Right lobe of liver (tissue), 6 donors: ENCODE measurements around the gene SLC38A8. TPM values are rescaled to one million over a fixed set of nuclear protein-coding genes. Genes with fewer than 3 reads are reported as not detected.

Source experiments
- ATAC-seq, 4 donors: fragments of 200-7000 bp; cut with Tn5 transposase; one replicate each; pipeline ENCODE4 v1.9.1; 2020; ENCODE audit warnings: mild to moderate bottlenecking in 4 of 4, moderate library complexity in 4 of 4
- DNase-seq, 3 donors: peaks; one replicate each; pipeline ENCODE4 v3.0.0-alpha.2; 2020
- H3K27ac ChIP-seq, 3 donors: fragments of 200-600 bp; one replicate each; pipeline ENCODE4 v1.8.0; 2022
- H3K27me3 ChIP-seq, 2 donors: fragments of 200-600 bp; one replicate each; pipeline ENCODE4 v1.8.0; 2022
- H3K36me3 ChIP-seq, 4 donors: fragments of 200-600 bp; sonication (generic) in 1 of 4; one replicate each; pipeline versions ENCODE4 v1.5.1 to v1.8.0; 2017 to 2022; ENCODE audit warnings: control low read depth in 1 of 4
- H3K4me1 ChIP-seq, 4 donors: fragments of 200-600 bp; sonication (generic) in 1 of 4; one replicate each; pipeline versions ENCODE4 v1.5.1 to v1.8.0; 2017 to 2022; ENCODE audit warnings: control low read depth in 1 of 4
- H3K4me3 ChIP-seq, 3 donors: fragments of 200-600 bp; one replicate each; pipeline ENCODE4 v1.8.0; 2022
- H3K9me3 ChIP-seq, 4 donors: fragments of 200-600 bp; sonication (generic) in 1 of 4; one replicate each; pipeline versions ENCODE4 v1.5.1 to v1.8.0; 2017 to 2022; ENCODE audit warnings: control low read depth in 1 of 4
- POLR2A ChIP-seq: fragments of 450-650 bp; IDR thresholded peaks from one replicate; pipeline ENCODE4 v1.6.1; 2017; ENCODE audit warnings: antibody characterized with exemption, mild to moderate bottlenecking
- WGBS: methylation state at CpG from one replicate; pipeline ENCODE4 v1.1.6; 2018; ENCODE audit warnings: low coverage, low lambda C conversion rate; ENCODE audit not compliant: insufficient coverage; ENCODE audit errors: missing lambda C conversion rate; 5-methylcytosine and 5-hydroxymethylcytosine counted together
- intact Hi-C, 2 donors: fragments of 100-400 bp; cut with DNase I; formaldehyde crosslinking; loops; one replicate each; pipeline versions ENCODE4 v1.11.2 to v1.14.1; 2022
- total RNA-seq, 6 experiments: library from RNA; depleted of rRNA in 2 of 6; stranded (reverse); fragments of >200 nt in 2 of 6; fragmentation: NEBNext Ultra II Directional in 3 of 6; extraction: Animal tissue kit (Norgen Biotek cat#: 25700) in 3 of 6; gene quantifications; one replicate each; pipeline versions ENCODE4 v1.1.0 to v1.2.4, GENCODE V29; 2016 to 2023
- TF ChIP-seq, protein P1 (sequence below), 4 donors: fragments of 200-600 bp in 3 of 4; fragments of 450-650 bp in 1 of 4; IDR thresholded peaks; one replicate each; pipeline versions ENCODE4 v1.5.1 to v1.8.0; 2016 to 2022; ENCODE audit warnings: antibody characterized with exemption in 4 of 4, mild to moderate bottlenecking in 2 of 4
- donor health status: DM: no; HTN: yes; CAD: no.
- donor health status: DM: no; HTN: no; CAD: no.
- donor health status: DM: no; HTN: no; CAD: no.
- donor health status: DM: no; HTN: yes; CAD: no.
- donor health status: DM: no; HTN: yes; CAD: no.

Gene SLC38A8
- total RNA-seq, 6 experiments from 2014 or later: not detected

DNA sequence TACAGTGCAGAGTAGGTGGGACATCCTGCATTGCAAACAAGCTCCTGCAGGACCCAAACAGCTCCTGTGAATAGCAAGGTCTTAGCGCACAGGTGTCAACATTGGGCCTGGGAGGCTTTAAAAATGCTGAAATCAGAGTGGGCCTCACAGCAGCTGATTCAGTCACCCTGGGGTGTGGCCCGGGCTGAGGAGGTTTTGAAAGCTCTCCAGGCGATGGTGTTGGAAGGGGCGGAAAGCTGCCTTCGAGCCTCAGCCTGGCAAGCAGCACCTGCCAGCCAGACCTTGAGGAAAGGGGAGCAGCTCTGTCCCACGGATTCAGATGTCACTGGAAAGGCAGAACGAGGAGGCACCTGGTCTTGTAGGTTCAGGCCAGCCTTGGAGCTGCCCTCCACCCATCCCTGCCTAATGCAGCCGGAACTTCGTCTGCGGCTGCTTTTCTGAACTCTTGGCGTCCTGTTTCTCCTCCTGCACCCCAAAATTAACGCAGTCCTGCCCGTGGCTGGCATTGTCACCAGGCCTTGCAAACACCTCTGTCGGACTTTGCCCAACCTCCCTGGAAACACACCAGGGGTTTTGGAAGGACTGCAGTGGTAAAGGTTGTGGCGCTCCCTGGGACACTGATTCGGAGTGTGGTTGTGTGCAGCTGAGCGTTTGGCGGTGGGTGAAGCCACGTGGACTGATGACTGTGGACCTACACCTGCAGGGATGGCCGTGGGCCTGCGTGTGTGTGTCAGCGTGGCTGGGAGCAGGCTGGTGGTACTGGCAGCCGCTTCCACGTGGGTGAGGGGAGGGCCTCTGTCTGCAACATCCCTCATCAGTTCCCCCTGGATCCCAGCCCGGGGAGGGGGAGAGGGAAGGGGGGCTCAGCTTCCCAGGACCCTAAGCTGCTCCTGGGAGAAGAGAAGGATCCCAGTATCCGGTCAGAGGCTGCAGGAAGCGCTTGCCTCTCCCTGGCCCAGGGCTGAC, 71.1 kb downstream of the SLC38A8 start:
- no peak for TF ChIP-seq POLR2A
- TF ChIP-seq, protein P1, sequence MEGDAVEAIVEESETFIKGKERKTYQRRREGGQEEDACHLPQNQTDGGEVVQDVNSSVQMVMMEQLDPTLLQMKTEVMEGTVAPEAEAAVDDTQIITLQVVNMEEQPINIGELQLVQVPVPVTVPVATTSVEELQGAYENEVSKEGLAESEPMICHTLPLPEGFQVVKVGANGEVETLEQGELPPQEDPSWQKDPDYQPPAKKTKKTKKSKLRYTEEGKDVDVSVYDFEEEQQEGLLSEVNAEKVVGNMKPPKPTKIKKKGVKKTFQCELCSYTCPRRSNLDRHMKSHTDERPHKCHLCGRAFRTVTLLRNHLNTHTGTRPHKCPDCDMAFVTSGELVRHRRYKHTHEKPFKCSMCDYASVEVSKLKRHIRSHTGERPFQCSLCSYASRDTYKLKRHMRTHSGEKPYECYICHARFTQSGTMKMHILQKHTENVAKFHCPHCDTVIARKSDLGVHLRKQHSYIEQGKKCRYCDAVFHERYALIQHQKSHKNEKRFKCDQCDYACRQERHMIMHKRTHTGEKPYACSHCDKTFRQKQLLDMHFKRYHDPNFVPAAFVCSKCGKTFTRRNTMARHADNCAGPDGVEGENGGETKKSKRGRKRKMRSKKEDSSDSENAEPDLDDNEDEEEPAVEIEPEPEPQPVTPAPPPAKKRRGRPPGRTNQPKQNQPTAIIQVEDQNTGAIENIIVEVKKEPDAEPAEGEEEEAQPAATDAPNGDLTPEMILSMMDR (IDR thresholded peaks at IDR 0.05): no peak
- no peak overlapping the region for H3K4me3 ChIP-seq
- peak overlapping the region in 1 of 3 donors; percentile 33 for H3K27ac ChIP-seq
- H3K36me3 ChIP-seq: peaks cover 0 to under 1% (median 0%) of the 10 kb centered on the region in 4 donors
- WGBS: 20% methylated on average over 10 of the region's 27 CpGs
- intact Hi-C loops: no loop called here
- peak; percentile 56 to 73 (median 72) for ATAC-seq
- H3K9me3 ChIP-seq: no peaks in the 10 kb centered on the region
- H3K4me1 ChIP-seq: peaks cover 0 to 4% (median 0%) of the 10 kb centered on the region in 4 donors
- no peaks in the 10 kb centered on the region for H3K27me3 ChIP-seq
- peak in 2 of 3 donors; percentile 68 to 77 for DNase-seq

DNA sequence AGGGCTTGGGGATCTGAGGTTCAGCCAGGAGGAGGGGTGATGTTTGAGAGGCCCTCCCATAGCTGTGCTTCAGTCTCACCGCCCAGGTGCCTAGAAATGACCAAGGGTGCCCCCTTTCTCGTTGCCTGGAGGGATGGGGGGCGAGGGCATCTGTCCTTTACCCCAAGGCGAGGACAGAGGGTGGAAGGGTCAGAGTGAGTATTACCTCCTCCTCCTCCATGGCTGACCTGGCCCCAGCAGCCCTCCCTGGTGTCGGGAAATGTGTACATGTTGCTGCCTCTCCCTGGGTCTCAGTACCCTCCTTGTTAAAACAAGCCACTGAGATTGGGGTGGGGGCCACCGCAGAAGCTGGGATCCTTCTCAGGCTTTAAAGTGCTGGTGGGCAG, 72.2 kb downstream of the SLC38A8 start:
- peaks cover 0 to 10% (median 4%) of the 10 kb centered on the region in 4 donors for H3K36me3 ChIP-seq
- H3K27me3 ChIP-seq: no peaks in the 10 kb centered on the region
- 43% methylated on average over 4 of the region's 6 CpGs for WGBS
- peak in 1 of 3 donors; percentile 39 for DNase-seq
- no peak for TF ChIP-seq POLR2A
- TF ChIP-seq, protein P1 (IDR thresholded peaks at IDR 0.05): no peak
- H3K4me3 ChIP-seq: no peak overlapping the region
- peaks cover 0 to 4% (median 0%) of the 10 kb centered on the region in 4 donors for H3K4me1 ChIP-seq
- intact Hi-C loops: no loop called here
- no peaks in the 10 kb centered on the region for H3K9me3 ChIP-seq
- H3K27ac ChIP-seq: no peak overlapping the region
- ATAC-seq: no peak

DNA sequence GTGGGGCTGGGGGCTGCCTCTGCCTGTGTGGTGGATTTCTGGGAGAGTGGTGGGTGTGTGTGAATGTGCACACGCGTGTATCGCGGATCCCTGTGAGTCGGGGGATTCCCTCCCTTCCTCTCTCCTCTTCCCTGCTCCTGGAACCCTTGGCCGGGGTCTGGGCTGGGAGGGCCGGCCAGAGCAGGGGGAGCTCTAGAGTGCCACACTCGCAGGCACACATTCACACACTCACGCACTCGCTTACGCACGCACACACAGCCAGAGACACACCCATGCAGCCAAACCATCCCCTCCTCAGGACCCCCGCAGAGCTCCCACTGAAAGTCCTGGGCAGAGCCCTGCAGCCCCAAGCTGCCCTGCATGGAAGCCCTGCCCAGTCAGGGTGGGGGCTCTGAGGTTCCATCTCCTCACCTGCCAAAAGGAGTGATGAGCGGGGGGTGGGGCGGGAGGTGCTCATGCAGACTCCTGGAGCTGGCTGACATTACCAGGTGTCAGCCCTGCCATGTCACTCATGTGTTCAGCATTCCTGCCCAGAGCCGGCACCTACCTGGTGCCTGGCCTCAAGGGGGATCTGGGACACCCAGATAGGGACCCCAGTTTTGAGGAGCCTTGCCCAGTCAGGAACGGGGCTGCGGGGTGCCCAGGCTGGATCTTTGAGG, 72.7 kb downstream of the SLC38A8 start:
- no peak for TF ChIP-seq POLR2A
- TF ChIP-seq, protein P1 (IDR thresholded peaks at IDR 0.05): no peak
- H3K36me3 ChIP-seq: peaks cover 0 to 15% (median 7%) of the 10 kb centered on the region in 4 donors
- H3K4me1 ChIP-seq: peaks cover 0 to 4% (median 0%) of the 10 kb centered on the region in 4 donors
- H3K27me3 ChIP-seq: no peaks in the 10 kb centered on the region
- DNase-seq (peak in 1 of 3 donors; percentile 56), ATAC-seq (peak in 2 of 4 donors; percentile 1 to 6)
- 50% methylated on average over 4 of the region's 18 CpGs for WGBS
- no peak overlapping the region for H3K4me3 ChIP-seq
- intact Hi-C loops: loop anchor here in 1 of 2 donors (10.0 kb wide), 1 partner anchor 95 kb away; no protein-coding TSS in a partner anchor
- H3K9me3 ChIP-seq: no peaks in the 10 kb centered on the region
- H3K27ac ChIP-seq: no peak overlapping the region

DNA sequence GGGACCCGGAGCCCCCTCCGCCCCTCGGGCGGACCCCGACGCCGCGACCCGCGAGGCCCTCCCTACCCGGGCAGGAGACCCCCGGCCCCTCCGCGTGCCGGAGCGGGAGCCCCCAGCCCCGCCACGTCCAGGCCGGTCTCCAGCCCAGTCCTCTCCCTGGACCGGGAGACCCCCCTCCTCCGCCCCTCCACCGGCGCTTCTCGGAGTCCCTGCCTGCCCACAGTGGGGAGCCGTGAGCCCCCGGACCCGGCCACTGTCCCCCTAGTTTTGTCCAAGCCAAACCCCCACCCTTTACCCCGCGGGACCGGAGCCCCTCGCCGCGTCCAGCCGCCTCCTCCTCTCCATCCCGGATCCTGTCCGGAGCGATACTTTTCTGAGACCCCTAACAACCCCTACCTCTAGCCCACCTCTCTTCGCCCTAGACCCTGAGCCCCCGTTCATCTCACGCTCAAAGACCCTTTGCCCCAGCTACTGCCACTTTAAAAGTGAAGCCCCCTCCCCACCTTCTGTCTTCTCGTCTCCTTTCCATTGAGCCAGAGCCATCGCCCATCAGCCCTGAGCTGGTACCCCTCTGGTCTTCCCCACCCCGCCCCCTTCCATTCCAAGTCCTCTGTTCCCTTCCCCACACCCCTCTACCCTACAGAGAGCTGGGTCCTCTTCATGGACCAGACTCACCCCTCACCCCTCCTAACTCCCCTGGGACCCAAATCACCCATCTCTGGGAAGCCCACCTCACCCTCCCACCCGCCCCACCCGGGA, 73.5 kb downstream of the SLC38A8 start:
- Histone ChIP-seq H3K4me1 (peaks cover 0 to 4% (median 0%) of the 10 kb centered on the region in 4 donors), H3K27me3 (no peaks in the 10 kb centered on the region), H3K9me3 (no peaks in the 10 kb centered on the region), H3K27ac (no peak overlapping the region), H3K4me3 (no peak overlapping the region), H3K36me3 (peaks cover 0 to 22% (median 11%) of the 10 kb centered on the region in 4 donors)
- intact Hi-C loops: loop anchor here in 1 of 2 donors (10.0 kb wide), 1 partner anchor 96 kb away; no protein-coding TSS in a partner anchor
- TF ChIP-seq POLR2A: no peak
- TF ChIP-seq, protein P1 (IDR thresholded peaks at IDR 0.05): no peak
- WGBS: 29% methylated on average over 15 of the region's 45 CpGs
- DNase-seq (peak in 1 of 3 donors; percentile 53), ATAC-seq (no peak)
